Naive thymus-derived CD8-positive, alpha-beta T cell (primary cell): ENCODE measurements around the gene SMARCC1. TPM values are rescaled to one million over a fixed set of nuclear protein-coding genes. Genes with fewer than 3 reads are reported as not detected.

Source experiments
- ATAC-seq, 2 donors: fragments of 150-1000 bp; cut with Tn5 transposase in 1 of 2; sonication (Bioruptor Pico), chemical (Tn5 transposase) in 1 of 2; 1 replicate in 1 of 2; 2 replicates in 1 of 2; pipeline ENCODE4 v1.10.0; 2021; ENCODE audit warnings: mild to moderate bottlenecking in 2 of 2, moderate library complexity in 2 of 2
- POLR2A ChIA-PET: fragments of 350-600 bp; sonication (Branson Sonifier 250); formaldehyde crosslinking; loops from one replicate; lab custom pipeline; 2021; ENCODE audit warnings: antibody characterized with exemption; lab: Charles Lee
- DNase-seq, 10 donors: peaks; one replicate each; pipeline versions ENCODE4 v3.0.0 to v3.0.0-alpha.2; 2020 to 2022
- H3K27ac Mint-ChIP-seq, 10 donors: one replicate each; pipeline ENCODE4 v1.8.0; 2020 to 2022; ENCODE audit warnings: mild to moderate bottlenecking in 10 of 10, mixed read lengths in 10 of 10, moderate library complexity in 4 of 10, inconsistent platforms in 1 of 10
- H3K27me3 Mint-ChIP-seq, 5 donors: one replicate each; pipeline ENCODE4 v1.8.0; 2021 to 2022; ENCODE audit warnings: mixed read lengths in 5 of 5
- H3K36me3 Mint-ChIP-seq, 3 donors: one replicate each; pipeline ENCODE4 v1.8.0; 2020 to 2022; ENCODE audit warnings: mixed read lengths in 3 of 3, mild to moderate bottlenecking in 2 of 3, inconsistent platforms in 1 of 3
- H3K4me1 Mint-ChIP-seq, 4 donors: one replicate each; pipeline ENCODE4 v1.8.0; 2021 to 2022; ENCODE audit warnings: mixed read lengths in 4 of 4
- H3K4me3 Mint-ChIP-seq, 10 donors: one replicate each; pipeline ENCODE4 v1.8.0; 2020 to 2022; ENCODE audit warnings: mild to moderate bottlenecking in 10 of 10, mixed read lengths in 10 of 10, moderate library complexity in 6 of 10, inconsistent platforms in 1 of 10
- H3K9me3 Mint-ChIP-seq, 9 donors: one replicate each; pipeline ENCODE4 v1.8.0; 2020 to 2022; ENCODE audit warnings: mixed read lengths in 9 of 9, mild to moderate bottlenecking in 3 of 9, inconsistent platforms in 1 of 9, moderate library complexity in 1 of 9
- polyA plus RNA-seq, 3 donors: library from polyadenylated mRNA; unstranded; fragments of 300-500 nt; fragmentation: Illumina TruSeq; gene quantifications; one replicate each; pipeline ENCODE4 v1.2.3, GENCODE V29; 2021
- total RNA-seq, 8 experiments: library from RNA in 2 of 8; stranded (reverse) in 2 of 8; gene quantifications; one replicate each; pipeline ENCODE4 v1.2.3 and lab custom pipeline; 2021 to 2026

The SMARCC1 gene
- total and polyA plus RNA-seq, 5 experiments from 2014 or later: 57.7 to 111 (median 67.0) TPM

GRCh38 chr3:47685037-47685436 is 96.7 kb downstream of the SMARCC1 start:
- Mint-ChIP-seq H3K4me1 (no peaks in the 10 kb centered on the region), H3K27ac (no peak overlapping the region), H3K9me3 (no peaks in the 10 kb centered on the region), H3K36me3 (peaks cover 13 to 79% (median 24%) of the 10 kb centered on the region in 3 donors), H3K27me3 (no peaks in the 10 kb centered on the region), H3K4me3 (no peak overlapping the region)
- ATAC-seq (no peak), DNase-seq (no peak)
- POLR2A ChIA-PET: interaction anchor here (0.6 kb wide), 1 partner anchor 11 kb away, joined by 4 read pairs; no protein-coding TSS in a partner anchor

GRCh38 chr3:47681016-47681415 is 100.7 kb downstream of the SMARCC1 start:
- DNase-seq (no peak), ATAC-seq (no peak)
- H3K4me1 Mint-ChIP-seq: no peaks in the 10 kb centered on the region
- H3K27ac Mint-ChIP-seq: no peak overlapping the region
- H3K4me3 Mint-ChIP-seq: no peak overlapping the region
- H3K9me3 Mint-ChIP-seq: no peaks in the 10 kb centered on the region
- peaks cover 8 to 80% (median 25%) of the 10 kb centered on the region in 3 donors for H3K36me3 Mint-ChIP-seq
- POLR2A ChIA-PET: no interaction called here
- H3K27me3 Mint-ChIP-seq: no peaks in the 10 kb centered on the region

- Mint-ChIP-seq H3K4me3 (no peak overlapping the region), H3K4me1 (no peaks in the 10 kb centered on the region), H3K27ac (no peak overlapping the region), H3K27me3 (no peaks in the 10 kb centered on the region), H3K36me3 (peaks cover 4 to 86% (median 34%) of the 10 kb centered on the region in 3 donors), H3K9me3 (no peaks in the 10 kb centered on the region)
- POLR2A ChIA-PET: no interaction called here
- ATAC-seq: no peak
- DNase-seq: no peak
Measured at GRCh38 chr3:47678446-47679338, 103.0 kb downstream of the SMARCC1 start.

- no peak for ATAC-seq
- DNase-seq: no peak
- no peaks in the 10 kb centered on the region for H3K4me1 Mint-ChIP-seq
- peak overlapping the region in 1 of 10 donors; percentile 14 for H3K27ac Mint-ChIP-seq
- POLR2A ChIA-PET: interaction anchor here (0.6 kb wide), 1 partner anchor 17 kb away, joined by 3 read pairs; no protein-coding TSS in a partner anchor
- H3K9me3 Mint-ChIP-seq: no peaks in the 10 kb centered on the region
- no peak overlapping the region for H3K4me3 Mint-ChIP-seq
- H3K36me3 Mint-ChIP-seq: peaks cover 0 to 68% (median 19%) of the 10 kb centered on the region in 3 donors
- H3K27me3 Mint-ChIP-seq: no peaks in the 10 kb centered on the region
Measured at GRCh38 chr3:47669026-47669749, 112.5 kb downstream of the SMARCC1 start.

- DNase-seq: no peak
Measured at GRCh38 chr3:47666118-47666517, 115.6 kb downstream of the SMARCC1 start.

GRCh38 chr3:47664519-47664918 is 117.2 kb downstream of the SMARCC1 start:
- H3K27me3 Mint-ChIP-seq: no peaks in the 10 kb centered on the region
- H3K36me3 Mint-ChIP-seq: peaks cover 4 to 66% (median 6%) of the 10 kb centered on the region in 3 donors
- peak overlapping the region in 1 of 10 donors; percentile 40 for H3K27ac Mint-ChIP-seq
- no peak overlapping the region for H3K4me3 Mint-ChIP-seq
- H3K9me3 Mint-ChIP-seq: no peaks in the 10 kb centered on the region
- ATAC-seq: no peak
- H3K4me1 Mint-ChIP-seq: peaks cover 0 to 5% (median 0%) of the 10 kb centered on the region in 4 donors
- no peak for DNase-seq
- POLR2A ChIA-PET: interaction anchor here (0.6 kb wide), 1 partner anchor 839 kb away, joined by 3 read pairs; no protein-coding TSS in a partner anchor

More at GRCh38 chr3:47666118-47666517, 115.6 kb downstream of the SMARCC1 start:
- no peaks in the 10 kb centered on the region for H3K9me3 Mint-ChIP-seq
- POLR2A ChIA-PET: no interaction called here
- H3K27me3 Mint-ChIP-seq: no peaks in the 10 kb centered on the region
- H3K36me3 Mint-ChIP-seq: peaks cover 0 to 63% (median 8%) of the 10 kb centered on the region in 3 donors
- peaks cover 0 to 5% (median 0%) of the 10 kb centered on the region in 4 donors for H3K4me1 Mint-ChIP-seq
- ATAC-seq: no peak
- peak overlapping the region in 3 of 10 donors; percentile 6 to 20 (median 7) for H3K27ac Mint-ChIP-seq
- H3K4me3 Mint-ChIP-seq: no peak overlapping the region

GRCh38 chr3:47663630-47664240 is 118.0 kb downstream of the SMARCC1 start:
- no peaks in the 10 kb centered on the region for H3K9me3 Mint-ChIP-seq
- H3K36me3 Mint-ChIP-seq: peaks cover 8 to 66% (median 10%) of the 10 kb centered on the region in 3 donors
- peaks cover 0 to 5% (median 0%) of the 10 kb centered on the region in 4 donors for H3K4me1 Mint-ChIP-seq
- ATAC-seq: no peak
- no peak for DNase-seq
- no peaks in the 10 kb centered on the region for H3K27me3 Mint-ChIP-seq
- H3K4me3 Mint-ChIP-seq: no peak overlapping the region
- peak overlapping the region in 5 of 10 donors; percentile 27 to 80 (median 55) for H3K27ac Mint-ChIP-seq
- POLR2A ChIA-PET: no interaction called here

GRCh38 chr3:47661121-47661752 is 120.5 kb downstream of the SMARCC1 start:
- Mint-ChIP-seq H3K4me1 (peaks cover 0 to 5% (median 2%) of the 10 kb centered on the region in 4 donors), H3K9me3 (peaks cover 0 to 2% (median 0%) of the 10 kb centered on the region in 9 donors), H3K27me3 (no peaks in the 10 kb centered on the region), H3K36me3 (peaks cover 20 to 73% (median 29%) of the 10 kb centered on the region in 3 donors), H3K4me3 (no peak overlapping the region), H3K27ac (peak overlapping the region in 4 of 10 donors; percentile 1 to 53 (median 40))
- ATAC-seq: no peak
- DNase-seq: no peak
- POLR2A ChIA-PET: interaction anchor here (0.6 kb wide), 1 partner anchor 106 kb away, joined by 4 read pairs; no protein-coding TSS in a partner anchor

- Mint-ChIP-seq H3K36me3 (peaks cover 21 to 84% (median 29%) of the 10 kb centered on the region in 3 donors), H3K4me3 (no peak overlapping the region), H3K27me3 (no peaks in the 10 kb centered on the region), H3K27ac (no peak overlapping the region), H3K4me1 (peaks cover 0 to 5% (median 2%) of the 10 kb centered on the region in 4 donors), H3K9me3 (peaks cover 0 to 2% (median 0%) of the 10 kb centered on the region in 9 donors)
- ATAC-seq (no peak), DNase-seq (no peak)
- POLR2A ChIA-PET: no interaction called here
Measured at GRCh38 chr3:47658444-47658843, 123.2 kb downstream of the SMARCC1 start.

GRCh38 chr3:47652142-47652541 is 129.6 kb downstream of the SMARCC1 start:
- Mint-ChIP-seq H3K27me3 (no peaks in the 10 kb centered on the region), H3K36me3 (peaks cover 8 to 75% (median 9%) of the 10 kb centered on the region in 3 donors), H3K4me3 (no peak overlapping the region), H3K9me3 (no peaks in the 10 kb centered on the region), H3K4me1 (peaks cover 0 to 7% (median 2%) of the 10 kb centered on the region in 4 donors), H3K27ac (no peak overlapping the region)
- POLR2A ChIA-PET: interaction anchor here (0.7 kb wide), 1 partner anchor 17 kb away, joined by 3 read pairs; no protein-coding TSS in a partner anchor
- ATAC-seq (no peak), DNase-seq (no peak)

GRCh38 chr3:47650294-47650693 is 131.4 kb downstream of the SMARCC1 start:
- DNase-seq: no peak
- H3K27ac Mint-ChIP-seq: no peak overlapping the region
- POLR2A ChIA-PET: interaction anchor here (0.6 kb wide), 1 partner anchor 137 kb away, joined by 3 read pairs; no protein-coding TSS in a partner anchor
- no peaks in the 10 kb centered on the region for H3K27me3 Mint-ChIP-seq
- no peak for ATAC-seq
- peaks cover 0 to 71% (median 5%) of the 10 kb centered on the region in 3 donors for H3K36me3 Mint-ChIP-seq
- peaks cover 0 to 3% (median 2%) of the 10 kb centered on the region in 4 donors for H3K4me1 Mint-ChIP-seq
- H3K9me3 Mint-ChIP-seq: no peaks in the 10 kb centered on the region
- no peak overlapping the region for H3K4me3 Mint-ChIP-seq
